Embryonic facial prominence (tissue), 1 donor: ENCODE data around the gene PFKFB3.

Source experiments
- DNase-seq: peaks from one replicate; pipeline ENCODE4 v3.0.0-alpha.2; 2016; ENCODE audit errors: extremely low spot score

Gene PFKFB3

GRCh38 chr10:6220418-6221191 lies 17.9 kb downstream of the PFKFB3 start:
- DNase-seq, result no peak

GRCh38 chr10:6221192-6221940 lies 18.6 kb downstream of the PFKFB3 start:
- DNase-seq, result no peak

- DNase-seq, result no peak
Observed at GRCh38 chr10:6221971-6222751, 19.4 kb downstream of the PFKFB3 start.

- no peak for DNase-seq
Observed at GRCh38 chr10:6222755-6223154, 20.0 kb downstream of the PFKFB3 start.

GRCh38 chr10:6223981-6224380 lies 21.2 kb downstream of the PFKFB3 start:
- DNase-seq, result no peak

- DNase-seq, result no peak
Observed at GRCh38 chr10:6224781-6225180, 22.0 kb downstream of the PFKFB3 start.

- DNase-seq, result no peak
Observed at GRCh38 chr10:6225263-6225814, 22.6 kb downstream of the PFKFB3 start.

GRCh38 chr10:6226216-6226615 lies 23.5 kb downstream of the PFKFB3 start:
- no peak for DNase-seq

GRCh38 chr10:6227346-6227745 lies 24.6 kb downstream of the PFKFB3 start:
- no peak for DNase-seq

GRCh38 chr10:6228010-6228511 lies 25.3 kb downstream of the PFKFB3 start:
- DNase-seq, result no peak

- no peak for DNase-seq
Observed at GRCh38 chr10:6228647-6229046, 25.9 kb downstream of the PFKFB3 start.

GRCh38 chr10:6229290-6229689 lies 26.6 kb downstream of the PFKFB3 start:
- DNase-seq, result no peak

- no peak for DNase-seq
Observed at GRCh38 chr10:6229746-6230145, 27.0 kb downstream of the PFKFB3 start.

- no peak for DNase-seq
Observed at GRCh38 chr10:6230315-6230714, 27.6 kb downstream of the PFKFB3 start.

- no peak for DNase-seq
Observed at GRCh38 chr10:6231146-6231545, 28.4 kb downstream of the PFKFB3 start.

GRCh38 chr10:6231730-6232129 lies 29.0 kb downstream of the PFKFB3 start:
- no peak for DNase-seq

- DNase-seq, result no peak
Observed at GRCh38 chr10:6232225-6232807, 29.6 kb downstream of the PFKFB3 start.

GRCh38 chr10:6232846-6233724 lies 30.4 kb downstream of the PFKFB3 start:
- no peak for DNase-seq

- no peak for DNase-seq
Observed at GRCh38 chr10:6233725-6234277, 31.1 kb downstream of the PFKFB3 start.

- no peak for DNase-seq
Observed at GRCh38 chr10:6234371-6234770, 31.6 kb downstream of the PFKFB3 start.
